HG03520 (cell line): Measurements from ENCODE around the gene AGRN.
"Not testable (repeated sequence)": the region's sequence is repeated elsewhere in the genome, so short reads cannot be mapped to it uniquely, and the experiment has no call there.

Experiments
- ATAC-seq: cut with Tn5 transposase; IDR thresholded peaks from one replicate; pipeline ENCODE4 v1.9.1; 2021; ENCODE audit warnings: mild to moderate bottlenecking, moderate library complexity; ENCODE audit not compliant: unreplicated experiment

The AGRN gene

DNA sequence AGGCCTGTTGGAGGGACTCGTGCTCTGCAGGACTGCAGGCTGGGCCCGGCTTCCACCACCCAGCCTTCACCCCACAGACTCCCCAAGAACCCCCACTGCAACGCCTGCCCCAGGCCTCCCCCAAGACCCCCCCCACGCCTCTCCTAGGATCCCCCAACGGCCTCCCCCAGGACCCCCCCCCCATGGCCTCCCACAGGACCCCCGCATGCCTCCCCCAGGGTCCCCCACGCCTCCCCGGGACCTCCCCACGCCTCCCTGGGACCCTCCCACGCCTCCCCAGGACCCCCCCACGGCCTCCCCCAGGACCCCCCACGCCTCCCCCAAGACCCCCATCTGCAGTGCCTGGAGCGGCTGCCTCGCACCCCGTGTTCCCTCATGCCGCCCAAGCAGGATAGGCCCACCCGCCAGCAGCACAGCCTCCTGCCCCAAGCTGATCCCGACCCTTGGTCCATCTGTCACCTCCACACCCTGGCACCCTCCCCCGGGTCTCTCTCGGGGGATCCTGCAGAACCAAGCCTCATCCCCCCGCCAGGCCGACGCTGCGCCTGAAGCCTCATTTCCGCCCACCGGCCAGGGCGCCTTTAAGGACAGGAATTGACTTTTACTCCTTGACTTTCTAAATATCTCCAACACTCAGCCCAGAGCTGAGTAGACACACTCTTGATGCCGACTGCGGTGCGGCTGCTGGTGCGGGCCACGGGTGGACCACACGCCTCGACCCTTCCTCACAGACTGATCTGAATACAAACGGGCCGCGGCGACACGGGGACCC lies 68.3 kb downstream of the AGRN start:
- no peak for ATAC-seq

DNA sequence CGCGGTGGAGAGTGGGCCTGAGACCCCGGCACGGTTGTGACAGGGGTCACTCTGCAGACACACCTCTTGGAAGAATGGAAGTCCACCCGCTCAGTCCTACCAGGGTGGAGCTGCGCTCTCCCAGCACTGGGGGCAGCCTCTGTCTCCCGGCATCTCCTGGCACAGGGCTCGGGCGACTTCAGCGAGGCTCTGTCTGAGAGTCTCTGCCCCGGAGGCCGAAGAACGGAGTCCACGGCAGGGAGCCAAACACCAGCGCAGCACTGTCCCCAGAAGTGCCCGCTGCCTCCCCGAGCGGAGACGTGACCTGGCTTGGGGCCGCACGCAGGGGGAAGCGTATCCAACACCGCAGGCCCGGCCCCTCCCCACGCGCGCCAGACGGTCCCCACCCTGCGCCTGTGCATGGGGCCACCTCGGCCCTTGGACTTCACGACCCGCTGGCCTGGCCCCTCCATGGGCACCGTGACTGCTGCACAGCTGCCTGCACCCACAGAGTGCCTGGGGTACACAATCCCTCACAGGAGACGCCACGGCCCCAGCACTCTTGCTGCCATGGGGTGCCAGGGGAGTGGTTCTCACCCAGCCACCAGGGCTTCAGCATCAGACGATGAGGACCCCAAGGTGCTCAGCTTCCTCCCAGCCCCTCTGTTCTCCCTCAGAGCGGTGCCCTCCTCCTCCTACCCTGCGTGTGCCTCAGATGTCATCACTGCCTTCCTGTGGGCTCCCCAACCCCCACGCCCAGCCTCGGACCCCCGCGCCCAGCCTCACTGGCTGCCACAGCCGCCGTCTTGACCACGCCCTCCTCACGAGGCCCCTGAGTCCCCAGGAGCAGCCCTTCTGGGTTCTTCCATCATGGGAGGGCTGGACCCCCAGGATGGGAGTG lies 69.1 kb downstream of the AGRN start:
- ATAC-seq, result no peak

DNA sequence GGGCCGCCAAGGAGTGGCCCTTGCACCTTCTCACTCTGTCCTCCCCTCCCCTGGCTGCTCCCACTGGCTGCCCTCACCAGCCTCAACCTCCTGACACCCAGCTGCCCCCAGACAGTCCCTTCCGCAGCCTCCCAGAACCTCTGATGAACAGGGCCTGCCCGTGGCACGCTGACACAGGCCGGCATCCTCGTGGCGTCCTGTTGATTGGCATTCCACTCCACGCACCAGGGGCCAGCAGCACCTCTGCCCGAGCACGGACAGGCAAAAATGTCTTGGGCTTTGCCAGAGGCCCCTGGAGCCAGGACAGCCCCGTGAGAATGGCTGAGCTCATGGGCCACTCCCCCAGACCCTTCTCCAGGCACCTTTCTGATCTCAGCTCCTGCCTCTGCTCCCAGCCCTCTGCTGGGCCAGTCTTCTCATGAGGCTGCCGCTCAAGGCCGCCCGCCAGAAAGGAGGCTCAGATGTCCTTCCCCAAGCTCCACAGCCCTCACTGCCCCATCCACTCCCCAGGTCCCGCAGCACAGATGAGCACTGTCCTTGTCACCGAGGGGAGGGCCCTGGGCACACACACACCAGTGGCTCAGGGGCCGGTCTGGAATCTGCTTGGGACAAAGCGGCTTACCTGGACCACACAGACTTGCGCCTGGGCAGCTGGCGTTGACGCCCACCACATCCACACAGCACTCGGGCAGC lies 70.0 kb downstream of the AGRN start:
- ATAC-seq, result no peak

DNA sequence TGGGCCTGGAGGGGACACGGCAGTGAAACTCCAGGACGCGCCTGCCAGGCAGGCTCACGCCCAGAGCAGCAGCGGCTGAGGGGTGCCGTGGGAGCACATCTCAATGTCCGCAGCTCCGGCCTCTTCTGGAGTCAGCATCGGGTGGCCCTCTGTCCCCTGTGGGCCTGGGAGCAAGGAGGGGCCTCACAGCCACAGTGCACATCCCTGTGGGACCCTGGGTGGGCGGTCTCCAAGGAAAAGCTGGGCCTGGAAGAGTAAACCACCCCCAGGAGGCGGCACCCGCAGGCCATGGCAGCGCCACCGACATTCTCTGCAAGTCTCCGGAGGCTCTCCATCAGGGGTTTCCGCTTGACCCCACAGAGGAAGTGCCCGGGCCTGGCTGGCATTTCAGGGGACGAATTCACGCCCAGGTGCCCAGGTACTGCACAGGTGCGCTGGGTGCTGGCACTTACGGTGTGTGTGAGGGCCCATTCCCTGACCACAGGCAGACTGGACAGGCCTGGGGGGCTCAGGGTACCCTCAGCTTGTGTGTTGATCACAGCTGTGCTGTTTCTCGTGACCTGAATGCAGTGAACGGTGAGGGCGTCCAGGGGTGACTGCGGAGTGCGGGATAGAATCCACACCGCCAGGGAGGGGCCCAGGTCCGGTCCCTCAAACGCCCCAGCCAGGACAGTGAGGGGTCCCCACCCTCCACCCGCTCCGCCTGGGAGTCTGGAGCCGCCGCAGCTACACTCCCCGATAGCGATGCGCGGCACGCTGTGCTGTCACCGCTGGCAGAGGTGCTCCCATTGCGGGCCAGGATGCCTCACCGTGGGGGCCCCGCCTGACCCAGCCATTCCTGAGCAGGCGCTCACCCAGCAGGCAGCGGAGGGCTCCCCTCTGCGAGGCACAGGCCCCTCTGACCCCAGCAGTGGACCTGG lies 70.8 kb downstream of the AGRN start:
- no peak for ATAC-seq

DNA sequence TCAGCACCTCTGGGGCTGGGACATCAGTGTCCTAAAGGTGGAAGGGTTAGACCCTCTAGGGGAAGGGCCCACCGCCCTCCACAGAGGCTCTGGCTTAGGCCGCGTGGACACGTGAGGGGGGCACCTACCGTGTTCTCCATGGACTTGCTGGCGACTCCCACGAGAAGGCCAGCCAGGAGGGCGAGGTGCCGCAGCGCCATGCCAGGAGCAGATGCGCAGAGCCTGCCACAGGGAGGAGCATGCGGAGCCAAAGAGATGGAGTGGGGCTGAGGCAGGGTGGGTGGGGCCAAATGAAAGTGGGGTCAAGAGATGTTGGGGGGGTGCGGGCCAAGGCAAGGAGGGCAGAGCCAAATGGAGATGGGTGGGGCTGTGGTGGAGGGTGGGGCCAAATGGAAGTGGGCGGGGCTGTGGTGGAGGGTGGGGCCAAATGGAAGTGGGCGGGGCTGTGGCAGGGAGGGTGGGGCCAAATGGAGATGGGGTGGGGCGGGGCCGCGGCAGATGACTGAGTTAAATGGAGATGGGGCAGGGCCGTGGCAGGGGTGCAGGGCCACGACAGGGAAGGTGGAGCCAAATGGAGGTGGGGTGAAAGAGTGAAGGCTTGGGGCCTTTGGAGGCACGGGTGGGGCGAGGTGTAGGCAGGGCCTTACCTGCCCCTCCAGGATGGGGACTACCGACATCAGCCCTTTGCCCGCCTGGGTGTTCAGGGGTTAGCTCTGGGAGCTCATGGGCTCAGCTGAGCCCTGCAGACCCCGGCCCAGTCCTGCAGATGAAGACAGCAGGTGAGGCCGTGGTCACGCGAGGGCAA lies 71.6 kb downstream of the AGRN start:
- ATAC-seq, result no peak

DNA sequence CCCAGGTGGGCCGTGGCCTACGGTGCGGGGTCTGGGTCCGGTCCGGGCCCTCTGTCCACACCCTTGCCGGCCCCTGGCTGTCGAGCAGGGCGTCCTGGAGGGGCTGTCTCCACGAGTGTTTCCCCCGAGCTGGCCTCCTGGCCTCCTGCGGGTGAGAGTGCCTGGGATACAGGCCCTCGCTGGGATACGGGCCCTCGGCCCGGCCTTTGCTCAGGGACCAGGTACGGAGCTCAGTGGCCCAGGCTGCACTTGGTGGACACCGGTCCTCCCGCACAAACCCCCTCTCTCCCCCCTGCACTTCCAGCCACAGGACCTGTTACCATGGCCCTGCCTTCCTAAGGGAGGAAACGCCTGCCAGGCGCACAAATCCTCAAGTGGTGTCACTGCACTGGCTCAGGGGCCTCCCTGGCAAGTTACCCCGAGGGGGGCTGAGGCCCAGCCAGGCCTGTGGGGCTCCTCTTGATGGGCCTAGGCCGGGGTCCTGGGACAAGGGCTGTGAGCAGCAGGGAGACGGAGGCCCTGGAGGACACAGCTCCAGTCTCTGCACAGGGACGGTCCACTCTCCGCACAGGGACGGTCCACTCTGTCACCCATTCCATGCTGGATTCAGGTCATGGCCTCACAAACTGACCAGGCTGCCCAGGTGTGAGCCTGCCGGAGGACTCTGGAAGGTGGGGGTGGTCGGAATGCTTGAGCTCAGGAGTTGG lies 72.4 kb downstream of the AGRN start:
- ATAC-seq, result no peak

DNA sequence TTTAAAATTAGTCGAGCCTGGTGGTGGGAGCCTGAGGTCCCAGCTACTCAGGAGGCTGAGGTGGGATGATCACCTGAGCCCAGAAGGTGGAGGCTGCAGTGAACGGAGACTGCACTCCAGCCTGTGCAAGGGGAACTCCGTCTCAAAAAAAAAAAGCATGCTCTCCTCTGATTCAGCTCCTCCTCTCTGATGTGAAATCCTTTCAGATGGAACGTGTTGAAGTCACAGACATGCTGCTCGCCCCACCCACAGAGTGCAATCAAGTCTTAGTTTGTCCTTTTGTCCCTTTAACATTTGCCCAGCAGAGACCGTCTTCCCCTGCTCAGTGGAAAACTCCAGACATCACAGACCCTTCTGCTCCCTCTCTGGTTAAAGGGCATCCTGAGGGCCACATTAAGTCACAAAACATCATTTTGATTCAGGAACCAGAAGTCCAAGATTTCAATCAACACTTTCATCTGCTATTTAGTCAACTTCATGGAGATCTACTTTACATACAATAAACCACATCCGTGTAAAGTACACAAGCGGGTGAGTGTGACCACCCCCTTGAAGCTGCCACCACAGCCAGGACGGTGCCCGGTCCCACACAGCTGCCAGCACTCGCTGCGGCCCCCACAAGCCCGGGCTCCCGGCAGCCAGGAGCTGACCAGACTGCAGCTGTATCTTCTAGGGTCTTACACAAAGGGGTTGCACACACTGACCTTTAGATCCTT lies 73.1 kb downstream of the AGRN start:
- ATAC-seq, result no peak

DNA sequence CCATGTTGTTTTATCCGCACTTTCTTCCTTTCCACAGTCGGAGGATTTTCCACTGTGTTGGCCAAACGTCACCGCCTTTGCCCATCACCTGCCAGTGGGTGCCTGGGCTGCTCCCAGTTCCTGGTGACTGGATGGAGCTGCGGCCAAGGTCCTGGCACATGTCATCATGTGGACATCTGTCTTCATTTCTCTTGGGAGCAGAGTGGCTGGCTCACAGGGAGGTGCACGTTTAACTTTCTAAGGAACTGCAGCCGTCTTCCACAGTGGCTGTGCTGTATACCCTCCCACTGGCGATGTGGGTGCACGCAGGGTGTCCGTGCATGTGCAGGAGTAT lies 73.7 kb downstream of the AGRN start:
- ATAC-seq, result no peak

DNA sequence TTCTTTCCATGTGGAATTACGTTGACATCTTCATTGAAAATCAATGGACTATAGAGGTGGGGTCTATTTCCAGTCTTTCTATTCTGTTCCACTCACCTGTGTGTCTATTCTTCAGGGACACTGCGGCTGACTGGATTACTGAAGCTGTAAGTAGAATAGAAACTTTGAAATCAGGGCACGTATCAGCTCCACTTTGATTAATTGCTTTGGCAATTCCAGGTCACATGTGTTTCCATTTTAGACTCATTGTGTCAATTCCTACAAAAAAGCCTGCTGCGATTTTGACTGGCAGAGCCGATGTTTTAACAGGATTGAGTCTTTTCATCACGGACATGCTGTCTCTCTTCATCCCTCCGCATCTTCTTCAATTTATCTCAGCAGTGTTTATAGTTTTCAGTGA lies 75.1 kb downstream of the AGRN start:
- no peak for ATAC-seq

DNA sequence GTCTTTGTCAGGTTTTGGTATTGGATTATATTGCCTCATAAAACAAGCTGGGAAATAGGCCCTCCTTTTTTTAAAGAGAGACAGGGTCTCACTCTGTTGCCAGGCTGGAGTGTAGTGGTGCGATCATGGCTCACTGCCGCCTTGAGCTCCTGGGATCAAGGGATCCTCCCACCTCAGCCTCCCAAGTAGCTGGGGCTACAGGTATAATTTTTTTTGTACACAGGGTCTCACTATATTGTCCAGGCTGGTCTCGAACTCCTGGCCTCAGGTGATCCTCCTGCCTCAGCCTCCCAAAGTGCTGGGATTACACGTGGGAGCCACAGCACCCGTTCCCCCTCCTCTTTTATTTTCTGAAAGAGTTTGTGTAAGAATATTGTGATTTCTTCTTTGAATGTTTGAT lies 76.2 kb downstream of the AGRN start:
- not testable (repeated sequence) for ATAC-seq

DNA sequence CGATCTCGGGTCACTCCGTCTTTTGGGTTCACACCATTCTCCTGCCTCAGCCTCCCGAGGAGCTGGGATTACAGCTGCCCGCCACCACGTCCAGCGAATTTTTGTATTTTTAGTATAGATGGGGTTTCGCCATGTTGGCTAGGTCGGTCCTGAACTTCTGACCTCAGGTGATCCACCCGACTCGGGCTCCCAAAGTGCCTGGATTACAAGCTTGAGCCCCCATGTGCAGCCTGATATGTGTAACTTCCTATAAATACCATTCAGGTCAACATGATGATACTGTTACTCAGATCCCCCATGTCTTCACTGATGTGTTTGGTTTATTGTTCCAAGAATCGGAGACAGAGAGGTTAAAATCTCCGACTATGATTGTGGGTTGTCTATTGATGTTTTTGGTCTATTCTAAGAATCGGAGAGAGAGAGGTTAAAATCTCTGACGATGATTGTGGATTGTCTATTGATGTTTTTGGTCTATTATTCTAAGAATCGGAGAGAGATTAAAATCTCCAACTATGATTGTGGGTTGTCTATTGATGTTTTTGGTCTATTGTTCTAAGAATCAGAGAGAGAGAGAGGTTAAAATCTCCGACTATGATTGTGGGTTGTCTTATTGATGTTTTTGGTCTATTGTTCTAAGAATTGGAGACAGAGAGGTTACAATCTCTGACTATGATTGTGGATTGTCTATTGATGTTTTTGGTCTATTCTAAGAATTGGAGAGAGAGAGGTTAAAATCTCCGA lies 78.9 kb downstream of the AGRN start:
- ATAC-seq, result no peak

DNA sequence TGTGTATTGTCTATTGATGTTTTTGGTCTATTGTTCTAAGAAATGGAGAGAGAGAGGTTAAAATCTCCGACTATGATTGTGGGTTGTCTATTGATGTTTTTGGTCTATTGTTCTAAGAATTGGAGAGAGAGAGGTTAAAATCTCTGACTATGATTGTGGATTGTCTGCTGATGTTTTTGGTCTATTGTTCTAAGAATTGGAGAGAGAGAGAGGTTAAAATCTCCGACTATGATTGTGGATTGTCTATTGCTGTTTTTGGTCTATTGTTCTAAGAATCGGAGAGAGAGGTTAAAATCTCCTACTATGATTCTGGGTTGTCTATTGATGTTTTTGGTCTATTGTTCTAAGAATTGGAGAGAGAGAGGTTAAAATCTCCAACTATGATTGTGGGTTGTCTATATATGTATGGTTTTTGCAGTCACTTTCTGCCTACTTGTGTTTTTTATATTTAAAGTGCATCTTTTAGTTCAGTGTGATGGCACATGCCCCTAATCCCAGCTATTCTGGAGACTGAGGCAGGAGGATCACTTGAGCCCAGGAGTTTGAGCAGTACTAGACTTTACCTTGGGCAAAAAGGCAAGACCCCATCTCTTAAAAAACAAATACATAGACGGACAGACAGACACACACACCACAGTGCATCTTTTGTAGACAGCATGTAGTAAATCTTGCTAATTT lies 79.7 kb downstream of the AGRN start:
- ATAC-seq, result no peak

DNA sequence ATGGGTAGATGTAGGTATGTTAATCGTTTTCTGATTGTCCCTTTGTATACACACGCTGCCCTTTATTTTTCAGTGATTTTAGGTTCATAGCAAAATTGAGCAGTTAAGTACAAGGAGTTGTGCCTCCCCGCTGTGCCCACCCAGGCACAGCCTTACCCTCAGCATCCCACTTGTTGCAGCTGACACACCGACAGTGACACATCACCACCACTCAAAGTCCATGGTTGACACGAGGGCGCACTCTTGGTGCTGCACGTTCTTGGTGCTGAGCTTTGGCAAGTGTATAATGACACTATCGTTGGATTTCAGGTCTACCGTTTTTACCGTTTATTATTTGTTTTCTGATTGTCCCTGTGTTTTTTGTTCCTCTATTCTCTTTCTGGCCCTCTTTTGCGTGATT lies 80.4 kb downstream of the AGRN start:
- ATAC-seq, result no peak

DNA sequence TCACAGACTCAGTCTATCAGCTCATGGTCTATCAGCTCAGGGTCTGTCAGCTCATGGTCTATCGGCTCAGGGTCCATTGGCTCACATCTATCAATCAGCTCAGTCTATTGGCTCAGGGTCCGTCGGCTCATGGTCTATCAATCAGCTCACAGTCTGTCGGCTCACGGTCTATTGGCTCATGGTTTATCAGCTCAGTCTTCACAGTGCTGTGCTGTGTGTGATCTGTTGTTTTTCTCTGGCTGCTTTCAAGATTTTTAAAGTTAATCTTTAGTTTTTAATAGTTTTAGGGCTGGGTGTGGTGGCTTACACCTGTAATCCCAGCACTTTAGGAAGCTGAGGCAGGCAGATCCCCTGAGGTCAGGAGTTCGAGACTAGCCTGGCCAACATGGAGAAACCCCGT lies 81.6 kb downstream of the AGRN start:
- no peak for ATAC-seq

DNA sequence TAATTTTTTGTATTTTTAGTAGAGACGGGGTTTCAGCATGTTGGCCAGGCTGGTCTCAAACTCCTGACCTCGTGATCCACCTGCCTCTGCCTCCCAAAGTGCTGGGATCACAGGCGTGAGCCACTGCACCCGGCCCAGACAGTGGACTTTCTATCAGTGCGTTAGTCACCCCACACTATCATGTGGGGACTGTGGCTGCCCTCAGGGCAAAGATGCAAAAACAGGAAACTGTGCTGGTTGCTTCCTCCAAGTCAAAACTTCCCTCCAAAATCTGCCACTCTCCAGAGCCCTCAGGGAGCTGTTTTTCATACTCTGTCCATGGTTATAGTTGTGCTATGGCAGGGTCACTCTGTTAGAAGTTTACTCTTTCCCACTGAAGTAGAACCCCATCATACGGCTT lies 84.2 kb downstream of the AGRN start:
- not testable (repeated sequence) for ATAC-seq
